ENCODE measurements around the gene RAB10. TPM values are rescaled to one million over a fixed set of nuclear protein-coding genes. Genes with fewer than 3 reads are reported as not detected.
"Not testable (repeated sequence)": the region's sequence is repeated elsewhere in the genome, so short reads cannot be mapped to it uniquely, and the experiment has no call there.

Gene RAB10
- total RNA-seq, 1 experiment from 2014 or later = 138 TPM

DNA sequence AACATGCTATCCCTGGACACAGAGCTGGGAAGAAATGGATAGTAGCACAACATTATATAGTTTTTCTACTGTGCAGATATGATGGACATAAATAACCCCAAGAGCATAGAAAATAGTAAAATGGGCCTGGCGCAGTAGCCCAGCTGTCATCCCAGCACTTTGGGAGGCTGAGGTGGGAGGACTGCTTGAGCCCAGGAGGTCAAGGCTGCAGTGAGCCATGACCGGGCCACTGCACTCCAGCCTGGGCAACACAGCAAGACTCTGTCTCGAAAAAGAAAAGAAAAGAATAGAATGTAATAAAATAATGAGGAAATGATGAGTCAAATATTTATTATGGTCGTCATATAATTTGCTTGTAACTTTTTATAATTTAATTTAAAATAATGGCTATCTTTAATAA, 131.5 kb downstream of the RAB10 start:
- Histone ChIP-seq H3K36me3 (ENCODE audit: low read depth, low read length) (no peaks in the 10 kb centered on the region), H3K27ac (ENCODE audit: low read length) (no peak overlapping the region), H3F3A (ENCODE audit: low read length, unreplicated experiment) (no peaks in the 10 kb centered on the region), H3K9me2 (replicated peaks; ENCODE audit: low read length) (no peaks in the 10 kb centered on the region), H2AFZ (ENCODE audit: low read length) (no peak overlapping the region), H3K27me3 (ENCODE audit: low read length) (no peaks in the 10 kb centered on the region), H3K4me1 (ENCODE audit: insufficient read depth, low read length) (no peaks in the 10 kb centered on the region), H3K9me3 (ENCODE audit: low read length) (no peaks in the 10 kb centered on the region), H3K4me3 (ENCODE audit: low read length) (no peak overlapping the region), H3K4me2 (ENCODE audit: low read length) (no peak overlapping the region), H4K20me1 (ENCODE audit: low read length) (no peaks in the 10 kb centered on the region), H3K9ac (ENCODE audit: low read length) (no peak overlapping the region), H3K79me2 (ENCODE audit: low read length) (no peaks in the 10 kb centered on the region)
- ChIA-PET CTCF (no interaction called here), POLR2A (ENCODE audit: unreplicated experiment) (no interaction called here)
- no peak for TF ChIP-seq EZH2phosphoT487 (IDR thresholded peaks at IDR 0.05; ENCODE audit: borderline replicate concordance, low read length)
- TF ChIP-seq, protein P1, sequence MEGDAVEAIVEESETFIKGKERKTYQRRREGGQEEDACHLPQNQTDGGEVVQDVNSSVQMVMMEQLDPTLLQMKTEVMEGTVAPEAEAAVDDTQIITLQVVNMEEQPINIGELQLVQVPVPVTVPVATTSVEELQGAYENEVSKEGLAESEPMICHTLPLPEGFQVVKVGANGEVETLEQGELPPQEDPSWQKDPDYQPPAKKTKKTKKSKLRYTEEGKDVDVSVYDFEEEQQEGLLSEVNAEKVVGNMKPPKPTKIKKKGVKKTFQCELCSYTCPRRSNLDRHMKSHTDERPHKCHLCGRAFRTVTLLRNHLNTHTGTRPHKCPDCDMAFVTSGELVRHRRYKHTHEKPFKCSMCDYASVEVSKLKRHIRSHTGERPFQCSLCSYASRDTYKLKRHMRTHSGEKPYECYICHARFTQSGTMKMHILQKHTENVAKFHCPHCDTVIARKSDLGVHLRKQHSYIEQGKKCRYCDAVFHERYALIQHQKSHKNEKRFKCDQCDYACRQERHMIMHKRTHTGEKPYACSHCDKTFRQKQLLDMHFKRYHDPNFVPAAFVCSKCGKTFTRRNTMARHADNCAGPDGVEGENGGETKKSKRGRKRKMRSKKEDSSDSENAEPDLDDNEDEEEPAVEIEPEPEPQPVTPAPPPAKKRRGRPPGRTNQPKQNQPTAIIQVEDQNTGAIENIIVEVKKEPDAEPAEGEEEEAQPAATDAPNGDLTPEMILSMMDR (conservative IDR thresholded peaks at IDR 0.05; ENCODE audit: low read depth, low read length) = no peak
- no peak for TF ChIP-seq EZH2 (IDR thresholded peaks at IDR 0.05; ENCODE audit: low read length, unreplicated experiment)
- intact Hi-C loops (cut with micrococcal nuclease) = no loop called here
- no peak for ATAC-seq
- DNase-seq = no peak
- BruUV-seq (replicated peaks) = no TSS peak

DNA sequence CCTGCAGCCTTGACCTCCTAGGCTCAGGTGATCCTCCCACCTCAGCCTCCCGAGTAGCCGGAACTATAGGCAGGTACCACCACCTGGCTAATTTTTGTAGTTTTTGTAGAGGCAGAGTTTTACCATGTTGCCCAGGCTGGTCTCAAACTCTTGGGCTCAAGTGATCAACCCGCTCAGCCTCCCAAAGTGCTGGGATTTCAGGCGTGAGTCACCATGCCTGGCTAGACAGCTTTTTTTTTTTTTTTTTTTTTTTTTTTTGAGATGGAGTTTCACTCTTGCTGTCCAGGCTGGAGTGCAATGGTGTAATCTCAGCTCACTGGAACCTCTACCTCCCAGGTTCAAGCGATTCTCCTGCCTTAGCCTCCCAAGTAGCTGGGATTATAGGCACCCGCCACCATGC, 132.7 kb downstream of the RAB10 start:
- CTCF ChIA-PET; H3K4me3 ChIP-seq (ENCODE audit: low read length); H3K9me3 ChIP-seq (ENCODE audit: low read length); H3F3A ChIP-seq (ENCODE audit: low read length, unreplicated experiment); BruUV-seq (replicated peaks); DNase-seq; H3K9me2 ChIP-seq (replicated peaks; ENCODE audit: low read length); H3K4me2 ChIP-seq (ENCODE audit: low read length); H3K27me3 ChIP-seq (ENCODE audit: low read length); H3K27ac ChIP-seq (ENCODE audit: low read length); H3K4me1 ChIP-seq (ENCODE audit: insufficient read depth, low read length); H2AFZ ChIP-seq (ENCODE audit: low read length); intact Hi-C loops (cut with micrococcal nuclease); H3K36me3 ChIP-seq (ENCODE audit: low read depth, low read length); H4K20me1 ChIP-seq (ENCODE audit: low read length); ATAC-seq; H3K79me2 ChIP-seq (ENCODE audit: low read length); H3K9ac ChIP-seq (ENCODE audit: low read length): not testable (repeated sequence)
- POLR2A ChIA-PET (ENCODE audit: unreplicated experiment) = interaction anchor here (0.6 kb wide), 1 partner anchor 102 kb away, joined by 3 read pairs; no protein-coding TSS in a partner anchor

DNA sequence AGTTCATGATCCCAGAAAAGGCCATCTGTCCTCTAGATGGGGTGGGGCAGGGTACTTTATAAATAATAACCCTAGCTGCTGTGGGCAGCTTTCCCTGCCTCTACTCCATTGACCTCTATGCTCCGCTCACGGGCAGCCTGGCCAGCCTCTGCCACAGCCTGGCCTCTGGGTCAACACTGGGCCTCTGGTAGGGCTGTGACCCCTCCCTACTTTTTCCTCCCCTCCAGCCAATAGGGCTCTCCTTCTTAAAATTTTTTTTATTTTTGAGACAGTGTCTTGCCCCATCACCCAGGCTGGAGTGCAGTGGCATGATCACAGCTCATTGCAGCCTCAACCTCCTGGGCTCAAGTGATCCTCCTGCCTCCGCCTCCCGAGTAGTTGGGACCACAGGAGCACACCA, 134.9 kb downstream of the RAB10 start:
- DNase-seq (no peak), ATAC-seq (no peak)
- BruUV-seq (replicated peaks) = no TSS peak
- H3K9me2 ChIP-seq (replicated peaks; ENCODE audit: low read length) = no peaks in the 10 kb centered on the region
- H3K27ac ChIP-seq (ENCODE audit: low read length) = no peak overlapping the region
- no peaks in the 10 kb centered on the region for H3K9me3 ChIP-seq (ENCODE audit: low read length)
- no peak for TF ChIP-seq EZH2 (IDR thresholded peaks at IDR 0.05; ENCODE audit: low read length, unreplicated experiment)
- TF ChIP-seq, protein P1 (conservative IDR thresholded peaks at IDR 0.05; ENCODE audit: low read depth, low read length) = no peak
- H4K20me1 ChIP-seq (ENCODE audit: low read length) = no peaks in the 10 kb centered on the region
- no peak overlapping the region for H3K9ac ChIP-seq (ENCODE audit: low read length)
- ChIA-PET CTCF (no interaction called here), POLR2A (ENCODE audit: unreplicated experiment) (no interaction called here)
- H3K4me1 ChIP-seq (ENCODE audit: insufficient read depth, low read length) = no peaks in the 10 kb centered on the region
- no peaks in the 10 kb centered on the region for H3F3A ChIP-seq (ENCODE audit: low read length, unreplicated experiment)
- H3K4me3 ChIP-seq (ENCODE audit: low read length) = no peak overlapping the region
- intact Hi-C loops (cut with micrococcal nuclease) = no loop called here
- no peaks in the 10 kb centered on the region for H3K27me3 ChIP-seq (ENCODE audit: low read length)
- no peak overlapping the region for H3K4me2 ChIP-seq (ENCODE audit: low read length)
- H3K36me3 ChIP-seq (ENCODE audit: low read depth, low read length) = no peaks in the 10 kb centered on the region
- H3K79me2 ChIP-seq (ENCODE audit: low read length) = no peaks in the 10 kb centered on the region
- H2AFZ ChIP-seq (ENCODE audit: low read length) = no peak overlapping the region
